HG03103 (cell line): ENCODE results near the gene CCL4.
"Not testable (repeated sequence)": the region's sequence is repeated elsewhere in the genome, so short reads cannot be mapped to it uniquely, and the experiment has no call there.

Experiments
- ATAC-seq: cut with Tn5 transposase; IDR thresholded peaks from one replicate; pipeline ENCODE4 v1.9.1; 2021; ENCODE audit warnings: low read depth; ENCODE audit not compliant: unreplicated experiment

Gene CCL4

DNA sequence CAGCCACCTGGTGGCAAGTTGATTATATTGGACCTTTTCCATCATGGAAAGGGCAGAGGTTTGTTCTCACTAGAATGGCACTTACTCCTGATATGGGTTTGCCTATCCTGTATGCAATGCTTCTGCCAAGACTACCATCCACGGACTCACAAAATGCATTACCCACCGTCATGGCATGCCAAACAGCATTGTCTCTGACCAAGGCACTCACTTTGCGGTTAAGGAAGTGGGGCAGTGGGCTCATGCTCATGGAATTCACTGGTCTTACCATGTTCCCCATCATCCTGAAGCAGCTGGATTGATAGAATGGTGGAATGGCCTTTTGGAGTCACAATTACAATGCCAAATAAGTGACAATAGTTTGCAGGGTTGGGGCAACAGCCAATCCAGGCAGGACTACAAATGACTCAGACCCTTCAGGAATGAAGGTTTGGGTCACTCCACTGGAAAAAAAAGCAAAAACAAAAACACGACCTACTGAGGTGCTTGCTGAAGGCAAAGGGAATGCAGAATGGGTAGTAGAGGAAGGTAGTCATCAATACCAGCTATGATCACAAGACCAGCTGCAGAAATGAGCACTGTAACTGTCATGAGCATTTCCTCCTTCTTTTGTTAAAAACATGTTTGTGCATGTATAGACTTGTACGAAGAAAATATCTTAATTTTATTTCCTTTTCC lies 11.5 kb downstream of the CCL4 start:
- ATAC-seq: not testable (repeated sequence)

DNA sequence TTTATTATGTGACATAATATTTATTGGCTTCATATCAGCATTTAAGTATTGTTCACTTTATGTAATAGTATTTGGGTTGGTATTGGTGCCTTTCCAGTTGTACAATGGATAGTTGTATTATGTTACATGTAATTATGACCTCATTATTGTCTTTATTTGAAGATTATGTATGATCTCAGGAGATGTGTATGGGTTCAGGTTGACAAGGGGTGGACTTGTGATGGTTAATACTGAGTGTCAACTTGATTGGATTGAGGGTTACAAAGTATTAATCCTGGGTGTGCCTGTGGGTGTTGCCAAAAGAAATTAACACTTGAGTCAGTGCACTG lies 12.0 kb downstream of the CCL4 start:
- ATAC-seq: not testable (repeated sequence)

DNA sequence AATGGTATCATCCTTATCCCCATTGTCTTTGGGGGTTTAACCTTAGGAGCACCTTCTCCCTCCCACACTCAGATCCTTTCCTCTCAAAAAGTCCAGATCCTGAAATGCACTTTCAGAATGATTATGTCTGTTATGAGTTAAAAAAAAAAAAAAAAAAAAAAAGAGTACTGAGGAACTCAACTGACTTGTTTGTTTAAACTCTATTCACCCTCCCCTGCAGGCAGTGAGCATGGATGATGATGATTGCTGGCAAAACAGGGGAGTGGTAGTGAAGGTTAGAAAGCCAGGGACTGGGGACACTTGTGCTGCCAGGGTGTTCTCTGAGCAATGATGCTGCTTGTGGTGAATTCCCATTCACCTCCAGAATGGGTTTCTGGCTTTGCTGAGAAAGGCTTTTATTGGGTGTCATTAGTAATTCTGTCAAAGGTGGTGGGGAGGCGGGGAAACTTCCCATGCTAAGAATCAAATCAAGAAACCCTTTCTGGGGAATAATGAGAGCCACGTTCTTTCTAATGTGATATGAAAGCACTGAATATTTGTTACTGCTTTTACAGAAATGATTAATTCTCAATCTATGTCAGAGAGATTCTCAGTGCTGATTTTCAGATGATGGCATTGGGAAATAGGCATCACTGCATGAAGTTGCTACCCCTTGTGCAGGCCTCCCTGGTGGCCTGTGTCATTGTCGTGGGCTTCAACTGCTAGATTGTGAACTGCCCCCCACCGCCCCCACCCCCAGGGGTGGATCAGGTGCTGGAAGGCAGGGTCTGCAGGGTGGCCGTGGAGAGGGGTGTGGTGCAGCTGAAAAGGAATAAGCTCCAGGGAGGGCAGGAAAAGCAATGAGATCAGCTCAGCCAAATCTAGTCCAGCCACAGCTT lies 14.1 kb downstream of the CCL4 start:
- ATAC-seq: no peak

DNA sequence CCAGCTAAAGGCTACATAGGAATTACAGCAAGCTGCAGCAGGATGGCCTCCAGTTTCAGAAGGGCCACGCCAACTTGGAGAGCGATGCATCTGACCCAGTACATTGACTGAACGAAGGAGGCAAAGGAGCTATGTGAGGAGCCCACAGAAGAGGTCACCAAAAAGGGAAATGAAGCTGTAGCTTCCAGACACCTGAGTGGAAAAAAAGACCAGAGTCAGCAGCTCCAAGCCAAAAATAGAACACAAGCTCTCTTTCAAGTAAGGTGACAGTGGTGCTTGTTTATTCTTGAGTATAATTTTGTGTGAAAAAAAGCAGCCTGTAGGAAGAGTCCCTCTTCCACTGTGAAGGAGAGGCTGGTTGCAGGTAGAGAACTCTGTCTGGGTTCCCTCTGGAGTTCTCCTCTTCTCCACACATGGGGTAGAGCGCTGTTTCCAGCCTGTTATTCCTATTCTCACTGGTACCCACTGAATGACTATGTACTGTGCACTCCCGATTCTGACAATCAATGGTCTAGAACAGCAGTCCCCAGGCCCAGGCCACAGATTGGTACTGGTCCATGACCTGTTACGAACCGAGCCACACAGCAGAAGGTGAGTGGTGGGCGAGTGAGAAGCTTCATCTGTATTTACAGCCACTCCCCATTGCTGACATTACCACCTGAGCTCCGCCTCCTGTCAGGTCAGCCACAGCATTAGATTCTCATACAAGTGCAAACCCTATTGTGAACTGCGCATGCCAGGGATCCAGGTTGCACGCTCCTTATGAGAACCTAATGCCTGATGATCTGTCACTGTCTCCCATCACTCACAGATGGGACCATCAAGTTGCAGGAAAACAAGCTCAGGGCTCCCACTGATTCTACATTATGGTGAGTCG lies 15.1 kb downstream of the CCL4 start:
- no peak for ATAC-seq

DNA sequence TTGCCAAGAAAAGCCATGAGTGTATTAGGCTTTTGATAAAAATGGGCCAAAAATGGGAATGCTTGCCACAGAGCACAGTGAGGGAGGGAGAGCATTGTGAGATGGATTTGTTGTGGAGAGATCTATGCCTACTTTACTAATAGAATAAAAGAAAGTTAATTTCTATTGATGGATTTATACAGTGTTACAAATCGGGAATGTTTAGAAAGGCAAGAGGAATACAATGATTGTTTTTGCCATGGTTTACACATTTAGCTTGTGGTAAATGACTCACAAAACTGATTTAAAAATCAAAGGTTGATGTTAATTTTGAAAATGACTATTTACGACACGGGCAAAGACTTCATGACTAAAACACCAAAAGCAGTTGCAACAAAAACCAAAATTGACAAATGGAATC lies 16.6 kb downstream of the CCL4 start:
- ATAC-seq: no peak

DNA sequence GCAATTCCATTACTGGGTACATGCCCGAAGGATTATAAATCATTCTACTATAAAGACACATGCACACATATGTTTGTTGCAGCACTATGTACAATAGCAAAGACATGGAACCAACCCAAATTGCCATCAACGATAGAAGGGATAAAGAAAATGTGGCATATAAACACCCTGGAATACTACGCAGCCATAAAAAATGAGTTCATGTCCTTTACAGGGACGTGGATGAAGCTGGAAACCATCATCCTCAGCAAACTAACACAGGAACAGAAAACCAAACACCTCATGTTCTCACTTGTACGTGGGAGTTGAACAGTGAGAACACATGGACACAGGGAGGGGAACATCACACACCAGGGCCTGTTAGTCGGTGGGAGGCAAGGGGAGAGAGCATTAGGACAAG lies 17.5 kb downstream of the CCL4 start:
- not testable (repeated sequence) for ATAC-seq

DNA sequence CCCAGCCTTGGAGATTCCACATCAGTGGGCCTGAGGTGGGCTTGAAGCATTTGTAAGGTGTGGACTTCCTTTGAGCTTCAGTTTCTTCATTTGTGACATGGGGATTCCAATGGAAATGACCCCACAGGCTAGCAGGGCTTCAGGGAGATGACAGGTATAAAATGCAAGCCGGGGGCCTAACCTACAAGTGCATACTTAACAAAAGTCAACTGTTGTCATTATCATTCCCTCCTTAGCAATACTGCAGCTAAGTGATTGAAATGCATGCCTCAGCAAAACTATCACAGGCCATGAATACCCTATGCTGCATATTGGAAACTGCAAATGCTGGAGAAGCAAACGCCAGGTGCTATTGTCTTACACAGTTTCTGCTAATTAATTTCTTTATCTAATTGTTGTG lies 19.8 kb downstream of the CCL4 start:
- ATAC-seq: no peak

DNA sequence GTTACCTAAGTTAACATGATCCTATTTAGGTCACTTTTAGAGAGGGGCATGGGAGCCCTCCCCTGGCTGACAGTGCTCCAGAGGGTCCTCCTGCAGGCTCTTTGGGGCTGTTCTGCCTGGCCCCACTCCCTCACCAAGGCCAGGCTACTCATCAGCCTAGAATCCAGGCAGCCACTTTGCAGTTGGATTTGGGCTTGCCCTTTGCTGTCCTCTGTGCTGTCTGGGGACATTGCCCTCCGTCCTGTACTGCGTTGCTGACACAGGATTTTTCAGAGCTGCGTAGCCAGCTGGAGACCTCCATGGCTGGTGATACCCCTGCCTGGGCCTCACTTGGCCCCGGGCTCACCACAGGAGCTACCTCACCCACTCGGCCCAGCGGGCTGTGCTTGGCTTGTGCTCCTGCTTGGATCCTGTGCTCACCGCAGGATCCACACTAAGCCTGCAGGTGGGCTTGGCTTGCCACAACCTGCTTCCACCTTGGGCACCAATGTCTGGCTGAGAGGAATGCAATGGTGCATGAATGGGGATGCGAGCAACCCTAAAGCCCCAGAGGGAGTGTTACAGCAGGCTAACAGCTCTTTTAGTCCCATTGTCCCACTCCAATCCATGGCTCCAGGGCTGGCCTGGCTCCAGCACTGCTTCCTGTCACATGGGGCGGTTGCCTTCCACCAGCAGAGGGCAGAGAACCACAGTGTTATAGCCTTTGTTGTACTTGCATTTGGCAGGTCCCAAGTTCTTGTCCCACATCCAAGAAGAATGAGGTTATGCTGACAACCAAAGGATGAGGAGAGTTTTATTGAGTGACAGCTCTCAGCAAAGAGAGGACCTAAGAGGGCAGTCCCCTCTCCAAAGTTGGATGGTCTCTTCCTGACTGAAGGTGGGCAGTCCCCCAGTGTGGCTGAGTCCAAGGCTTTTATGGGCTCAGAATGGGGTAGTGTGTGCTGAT lies 21.5 kb downstream of the CCL4 start:
- no peak for ATAC-seq

DNA sequence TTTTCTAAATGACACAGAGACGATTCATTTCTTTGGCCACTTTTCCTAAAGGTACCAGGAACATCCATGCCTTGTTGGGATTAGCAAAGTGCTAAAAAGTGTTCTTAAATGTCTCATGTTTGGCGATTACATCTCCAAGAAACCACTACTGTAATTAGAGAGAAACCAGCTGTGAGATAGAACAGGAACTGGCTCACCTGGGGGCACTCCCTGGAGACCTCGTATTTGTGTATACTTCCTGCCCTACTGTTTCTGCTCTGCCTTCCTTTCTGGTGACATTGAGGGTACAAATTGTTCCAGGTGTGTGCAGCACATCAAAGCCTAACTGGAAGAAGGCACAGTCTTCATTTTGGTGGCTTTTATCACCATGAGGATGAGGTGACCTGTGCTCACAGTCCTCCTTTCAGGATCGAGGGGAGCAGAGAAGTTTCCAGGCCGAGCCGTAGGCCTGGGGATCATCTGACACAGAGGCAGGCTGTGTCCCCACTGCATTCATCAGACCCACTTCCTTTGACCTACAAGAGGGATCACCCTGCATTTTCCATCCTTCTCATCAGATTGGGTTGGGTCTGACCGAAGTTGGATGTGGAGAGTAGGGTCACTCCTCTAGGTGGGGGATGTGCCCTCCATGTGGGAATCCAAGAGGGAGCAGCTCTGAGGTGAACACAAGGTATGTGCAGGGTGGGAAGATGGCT lies 23.7 kb downstream of the CCL4 start:
- no peak for ATAC-seq

DNA sequence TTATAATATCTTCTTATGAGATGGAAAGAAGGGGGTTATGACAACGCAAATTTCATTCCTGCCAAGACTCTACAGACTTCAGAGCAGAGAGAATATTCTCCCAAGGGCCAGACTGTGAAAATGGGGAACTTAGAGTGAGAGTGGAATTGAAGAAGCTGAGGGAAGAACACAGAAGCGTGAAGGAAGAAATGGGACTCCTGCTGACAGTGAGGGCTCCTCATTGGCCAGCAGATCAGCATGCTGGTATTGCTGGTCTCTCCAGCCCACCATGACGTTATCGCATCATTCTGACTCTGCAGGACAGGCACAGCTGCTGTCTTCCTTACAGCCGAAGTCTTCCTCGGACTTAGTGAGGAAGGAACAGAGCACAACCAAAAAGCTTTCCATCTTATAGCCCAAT lies 24.3 kb downstream of the CCL4 start:
- no peak for ATAC-seq

DNA sequence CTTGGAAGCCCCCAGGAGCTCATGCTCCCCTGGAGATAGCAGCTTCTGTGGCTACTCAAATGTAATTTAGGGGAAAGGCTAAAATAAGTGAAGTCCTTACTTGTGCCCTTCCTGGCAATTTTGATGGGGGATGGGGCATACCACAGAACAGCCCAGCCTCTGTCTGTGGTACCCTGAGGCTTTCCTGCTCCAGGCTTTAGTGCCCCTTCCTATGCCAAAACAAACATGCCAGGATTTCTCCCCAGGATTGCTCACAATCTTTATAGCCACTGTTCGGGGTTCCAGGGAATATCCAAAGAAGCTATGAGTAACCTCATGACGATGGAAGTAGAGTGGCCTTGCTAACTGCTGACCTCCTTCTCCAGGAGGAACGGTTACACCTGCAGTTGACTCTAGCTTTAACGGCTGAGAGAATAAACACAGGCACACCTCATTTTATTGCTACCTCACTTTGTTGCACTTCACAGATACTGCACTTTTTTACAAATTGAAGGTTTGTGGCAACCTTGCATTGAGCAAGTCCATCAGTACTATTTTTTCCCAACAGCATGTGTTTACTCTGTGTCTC lies 24.9 kb downstream of the CCL4 start:
- ATAC-seq: no peak

DNA sequence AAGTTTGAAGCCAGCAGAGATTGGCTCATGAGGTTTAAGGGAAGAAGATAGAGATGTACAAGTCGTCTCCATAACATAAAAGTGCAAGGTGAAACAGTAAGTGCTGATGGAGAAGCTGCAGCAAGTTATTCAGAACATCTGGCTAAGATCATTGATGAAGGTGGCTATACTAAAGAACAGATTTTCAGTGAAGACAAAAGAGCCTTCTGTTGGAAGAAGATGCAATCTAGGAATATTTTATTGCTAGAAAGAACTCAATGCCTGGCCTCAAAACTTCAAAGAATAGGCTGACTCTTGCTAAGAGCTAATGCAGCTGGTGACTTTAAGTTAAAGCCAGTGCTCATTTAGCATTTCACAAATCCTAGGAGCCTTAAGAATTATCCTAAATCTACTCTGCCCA lies 26.0 kb downstream of the CCL4 start:
- no peak for ATAC-seq

DNA sequence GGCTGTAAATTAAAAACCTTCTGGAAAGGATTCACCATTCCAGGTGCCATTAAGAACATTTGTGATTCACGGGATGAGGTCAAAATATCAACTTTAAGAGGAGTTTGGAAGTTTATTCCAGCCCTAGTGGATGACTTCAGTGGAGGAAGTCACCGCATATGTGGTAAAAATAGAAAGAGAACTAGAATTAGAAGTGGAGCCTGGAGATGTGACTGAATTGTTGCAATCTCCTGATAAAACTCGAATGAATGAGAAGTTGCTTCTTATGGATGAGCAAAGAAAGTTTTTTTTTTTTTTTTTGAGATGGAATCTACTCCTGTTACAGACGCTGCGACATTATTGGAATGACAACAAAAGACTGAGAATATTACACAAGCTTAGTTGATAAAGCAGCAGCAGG lies 26.7 kb downstream of the CCL4 start:
- ATAC-seq: no peak

DNA sequence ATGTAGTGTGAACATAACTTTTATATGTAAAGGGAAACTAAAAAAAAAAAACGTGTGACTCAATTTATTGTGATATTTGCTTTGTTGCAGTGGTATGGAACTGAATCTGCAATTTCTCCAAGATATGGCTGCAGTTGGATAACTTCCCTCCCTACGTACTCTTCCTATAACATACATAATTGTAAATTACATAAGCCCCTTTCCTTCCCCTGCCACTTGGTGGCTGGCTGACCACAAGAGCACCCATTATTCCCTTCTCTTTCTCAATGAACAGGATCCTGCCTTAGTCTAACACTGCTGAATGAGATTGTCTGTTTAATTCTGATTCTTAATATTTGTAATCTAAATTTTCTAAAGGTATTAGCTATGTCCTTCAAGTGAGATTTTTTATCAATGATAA lies 27.8 kb downstream of the CCL4 start:
- ATAC-seq: no peak

DNA sequence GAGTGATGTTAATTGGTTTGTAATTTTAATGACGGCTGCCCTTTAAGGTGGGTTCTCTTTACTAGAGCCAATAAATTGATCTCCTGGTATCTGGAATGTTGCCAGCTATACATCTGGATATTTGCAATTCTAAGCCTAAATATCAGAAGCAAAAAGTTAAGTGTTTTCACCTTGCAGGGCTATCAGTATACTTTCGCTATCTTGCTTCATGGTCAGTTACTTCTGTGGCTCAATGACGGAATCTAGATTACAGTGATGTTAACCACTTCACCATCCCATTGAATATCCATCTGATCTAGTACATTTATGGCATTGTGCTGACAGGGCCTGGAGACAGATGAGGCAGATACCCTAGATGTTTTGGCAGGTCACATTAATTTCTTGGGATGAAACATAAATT lies 28.3 kb downstream of the CCL4 start:
- ATAC-seq: no peak

DNA sequence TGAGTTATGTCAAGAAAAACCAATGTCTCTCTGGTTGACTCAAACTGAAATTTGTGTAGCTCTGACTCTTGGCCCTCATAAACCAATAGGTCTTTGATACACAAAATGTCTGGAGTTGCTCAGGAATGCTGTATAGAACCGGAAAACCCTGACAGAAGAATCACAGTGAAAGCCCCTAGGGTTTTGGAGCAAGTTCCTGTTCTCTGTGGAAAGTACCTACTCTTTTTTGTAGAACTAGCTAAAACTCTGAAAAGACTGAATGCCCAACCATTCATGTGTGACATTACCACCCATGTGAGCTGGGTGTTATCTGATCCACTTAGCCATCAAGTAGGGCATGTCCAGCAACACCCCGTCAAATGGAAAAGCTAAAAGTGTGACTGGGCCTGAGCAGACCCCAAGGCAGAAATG lies 28.8 kb downstream of the CCL4 start:
- ATAC-seq: no peak

DNA sequence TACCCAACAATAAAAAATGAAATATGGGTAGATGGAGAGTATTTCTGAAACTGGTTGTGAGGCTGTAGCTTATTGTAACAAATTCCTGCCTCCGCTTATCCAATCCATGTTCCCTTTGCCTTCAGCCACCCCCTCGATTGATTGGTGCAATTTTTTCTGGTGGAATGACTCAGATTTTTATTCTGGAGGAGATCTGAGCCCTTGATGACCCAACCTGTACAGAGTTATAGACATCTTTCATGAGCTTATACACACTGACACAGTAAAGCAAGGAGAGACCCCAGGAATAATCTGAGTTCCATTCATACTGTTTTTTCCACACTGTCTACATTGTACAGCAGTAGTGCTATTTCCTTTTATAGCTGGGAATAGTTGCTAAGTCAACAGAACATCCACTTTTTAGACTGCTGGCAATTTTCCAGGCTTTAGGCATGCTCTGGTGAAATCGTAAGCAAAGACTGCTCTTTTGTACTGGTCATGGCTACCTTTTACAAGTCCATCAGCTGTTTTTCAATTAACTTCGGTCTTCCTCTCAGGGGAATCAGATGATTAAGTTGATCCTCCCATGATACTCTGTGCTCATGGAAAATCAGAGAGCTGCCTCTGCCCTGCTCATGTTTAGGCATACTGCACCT lies 30.1 kb downstream of the CCL4 start:
- ATAC-seq: no peak

DNA sequence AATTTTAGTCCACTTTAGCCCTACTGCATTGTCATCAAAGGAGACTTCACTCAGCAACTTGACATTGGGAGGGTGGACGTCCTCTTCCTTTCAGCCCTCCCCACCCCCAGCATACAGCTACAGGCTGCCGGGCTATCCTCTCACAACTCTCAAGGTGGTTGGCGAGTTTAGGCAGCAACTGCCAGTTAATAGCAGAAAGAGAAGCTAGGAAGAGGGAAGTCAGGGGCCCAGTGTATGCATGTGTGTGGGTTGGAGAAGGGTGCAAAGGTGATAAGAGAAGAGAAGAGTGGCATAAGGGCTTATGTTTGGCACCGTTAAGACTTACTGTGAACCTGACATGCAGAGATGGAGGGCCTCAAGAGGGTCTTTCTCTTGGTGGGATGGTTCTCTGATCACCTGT lies 31.8 kb downstream of the CCL4 start:
- ATAC-seq: no peak

DNA sequence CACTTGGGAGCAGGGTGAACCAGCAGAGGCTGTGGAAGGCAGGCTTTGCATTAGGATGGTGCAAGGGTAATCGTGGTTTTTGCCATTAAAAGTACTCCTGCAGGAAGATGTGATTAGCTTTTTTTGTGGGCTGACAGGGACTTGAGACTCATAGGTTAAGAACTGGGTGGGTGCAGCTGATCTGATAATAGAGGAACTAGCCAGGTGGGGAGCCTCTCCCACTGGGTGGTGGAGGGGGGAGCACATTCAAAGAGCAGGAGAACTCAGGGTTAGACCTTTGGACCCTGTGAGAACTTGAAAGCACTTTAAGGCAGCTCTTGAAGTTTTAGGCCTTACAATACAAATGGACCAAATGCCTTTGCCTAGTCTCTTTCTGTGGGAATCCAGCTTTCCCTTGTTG lies 32.4 kb downstream of the CCL4 start:
- ATAC-seq: no peak
